ENCODE data around the gene DLG2. TPM values are rescaled to one million over a fixed set of nuclear protein-coding genes. Genes with fewer than 3 reads are reported as not detected.
A peak's percentile ranks its signal among the peaks of the same experiment; 100 is the strongest.

The DLG2 gene
- total RNA-seq, 2 donors from 2014 or later = 1.9 to 3.2 TPM

DNA sequence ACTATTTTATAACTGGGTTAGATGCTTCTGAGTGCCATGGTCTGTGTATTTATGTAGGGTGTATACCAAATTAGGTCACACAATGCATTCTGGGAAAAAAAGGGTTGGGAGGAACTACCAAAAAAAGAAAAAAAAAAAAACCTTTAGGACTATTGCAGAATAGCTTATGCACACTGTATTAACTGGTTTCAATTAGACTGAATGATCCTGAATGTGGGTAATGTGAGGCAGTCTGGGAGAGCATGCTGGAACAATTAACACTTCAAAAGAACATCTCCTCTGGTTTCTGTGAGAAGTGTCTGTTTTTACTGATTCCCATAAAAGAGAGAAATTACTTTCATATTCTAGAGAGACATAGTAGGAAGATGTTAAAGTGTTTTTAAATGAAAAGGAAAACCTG is 521.3 kb downstream of the DLG2 start:
- no peak for DNase-seq
- intact Hi-C loops (cut with DNase I, micrococcal nuclease) = no loop called here
- no peak for ATAC-seq

DNA sequence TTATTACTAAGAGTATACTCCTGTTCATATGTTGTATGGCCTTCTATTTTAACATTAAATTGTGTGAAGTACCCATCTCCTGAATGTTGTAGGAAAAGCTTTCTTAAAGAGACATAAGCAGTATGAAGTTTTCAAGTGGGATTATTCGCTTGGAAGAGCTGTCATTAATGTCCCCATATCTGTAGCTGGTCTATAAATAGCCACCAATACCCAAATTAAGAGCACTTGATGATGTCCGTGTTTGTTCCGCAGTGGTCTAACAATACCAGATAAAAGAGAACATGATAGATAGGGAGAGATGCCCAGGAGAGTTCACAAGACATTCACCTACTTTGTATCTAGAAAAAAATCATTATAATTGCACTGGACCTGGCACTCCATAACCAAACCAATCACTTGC is 527.6 kb downstream of the DLG2 start:
- intact Hi-C loops (cut with DNase I, micrococcal nuclease) = no loop called here
- no peak for DNase-seq
- no peak for ATAC-seq

DNA sequence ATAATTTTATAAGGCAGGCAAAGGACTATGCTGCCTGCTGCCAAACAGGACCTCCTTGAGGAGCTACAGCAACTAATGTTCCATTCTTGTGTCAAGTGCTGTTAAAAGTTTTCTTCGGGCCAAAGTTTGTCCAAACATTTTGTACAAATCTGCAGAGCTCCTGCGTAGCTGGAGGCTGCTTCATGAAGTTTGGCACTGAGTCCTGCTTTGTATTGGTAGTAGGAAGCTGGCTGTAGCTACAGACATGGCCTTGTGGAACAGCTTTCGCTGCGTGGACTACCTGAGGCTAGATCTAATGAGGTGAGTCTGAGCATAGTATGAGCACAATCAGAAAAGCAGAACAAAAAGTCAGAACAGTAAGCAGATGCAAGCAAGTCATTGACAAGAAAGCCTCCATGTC is 528.1 kb downstream of the DLG2 start:
- intact Hi-C loops (cut with DNase I, micrococcal nuclease) = no loop called here
- DNase-seq (no peak), ATAC-seq (no peak)

DNA sequence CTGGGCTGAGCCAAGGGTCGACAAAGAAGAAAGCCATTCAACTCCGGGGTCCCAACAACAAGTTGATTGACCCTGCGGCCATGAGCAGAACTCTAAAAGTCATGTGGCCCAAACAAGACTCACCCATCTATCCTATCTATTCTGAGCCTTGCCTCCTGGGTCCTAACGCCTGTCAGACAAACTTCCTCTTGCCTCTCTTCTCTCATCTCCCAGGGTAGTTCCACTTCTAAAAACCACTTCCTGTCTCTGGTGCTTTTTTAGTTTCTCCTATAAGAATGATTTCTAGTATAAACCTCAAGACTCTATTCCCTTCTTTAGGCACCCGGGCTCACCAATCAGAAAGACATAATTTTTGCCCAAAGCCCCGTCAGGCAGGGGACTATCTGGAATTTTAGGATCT is 530.2 kb downstream of the DLG2 start:
- intact Hi-C loops (cut with DNase I, micrococcal nuclease) = no loop called here
- DNase-seq (no peak), ATAC-seq (no peak)

DNA sequence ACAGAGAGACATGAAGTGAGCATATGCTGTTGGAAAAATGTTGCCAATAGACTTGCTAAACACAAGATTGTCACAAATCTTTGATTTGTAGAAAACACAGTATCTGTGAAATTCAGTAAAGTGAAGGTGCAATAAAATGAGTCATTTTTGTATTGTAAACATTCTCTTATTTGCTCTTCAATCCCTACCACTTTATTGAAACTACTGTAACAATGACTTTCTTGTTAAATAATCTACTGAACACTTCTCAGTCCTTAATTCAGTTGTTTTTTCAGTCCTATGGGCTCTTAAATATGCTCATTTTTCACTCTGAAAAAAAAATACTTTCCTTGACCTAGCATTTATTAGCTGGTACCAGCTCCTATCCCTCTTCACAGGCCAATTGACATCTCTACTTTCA is 531.9 kb downstream of the DLG2 start:
- intact Hi-C loops (cut with DNase I, micrococcal nuclease) = no loop called here
- DNase-seq (no peak), ATAC-seq (peak; percentile 40)

DNA sequence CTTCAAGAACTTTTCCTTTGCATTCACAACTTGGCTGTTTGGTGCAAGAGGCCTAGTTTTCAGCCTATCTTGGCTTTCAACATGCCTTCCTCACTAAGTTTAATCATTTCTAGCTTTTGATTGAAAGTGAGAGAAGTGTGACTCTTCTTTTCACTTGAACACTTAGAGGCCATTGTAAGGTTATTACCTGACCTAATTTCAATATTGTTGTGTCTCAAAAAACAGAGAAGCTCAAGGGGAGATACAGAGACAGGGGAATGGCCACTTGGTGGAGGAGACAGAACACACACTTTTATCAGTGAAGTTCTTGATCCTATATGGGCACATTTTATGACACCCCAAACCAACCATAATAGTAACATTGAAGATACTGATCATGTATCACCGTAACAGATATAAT is 532.3 kb downstream of the DLG2 start:
- ATAC-seq (no peak), DNase-seq (no peak)
- intact Hi-C loops (cut with DNase I, micrococcal nuclease) = no loop called here

DNA sequence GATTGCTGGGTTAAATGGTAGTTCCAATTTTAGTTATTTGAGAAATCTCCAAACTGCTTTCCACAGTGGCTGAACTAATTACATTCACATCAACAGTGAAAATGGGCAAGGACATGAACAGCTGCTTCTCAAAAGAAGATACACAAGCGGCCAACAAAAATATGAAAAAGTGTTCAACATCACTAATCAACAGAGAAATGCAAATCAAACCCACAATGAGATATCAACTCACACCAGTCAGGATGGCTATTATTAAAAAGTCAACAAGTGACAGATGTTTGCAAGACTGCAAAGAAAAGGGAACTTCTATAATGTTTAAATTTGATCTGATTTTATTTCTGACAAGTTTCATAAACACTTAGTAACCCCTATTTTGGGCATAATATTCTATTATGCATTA is 537.5 kb downstream of the DLG2 start:
- intact Hi-C loops (cut with DNase I, micrococcal nuclease) = no loop called here
- DNase-seq (no peak), ATAC-seq (no peak)

DNA sequence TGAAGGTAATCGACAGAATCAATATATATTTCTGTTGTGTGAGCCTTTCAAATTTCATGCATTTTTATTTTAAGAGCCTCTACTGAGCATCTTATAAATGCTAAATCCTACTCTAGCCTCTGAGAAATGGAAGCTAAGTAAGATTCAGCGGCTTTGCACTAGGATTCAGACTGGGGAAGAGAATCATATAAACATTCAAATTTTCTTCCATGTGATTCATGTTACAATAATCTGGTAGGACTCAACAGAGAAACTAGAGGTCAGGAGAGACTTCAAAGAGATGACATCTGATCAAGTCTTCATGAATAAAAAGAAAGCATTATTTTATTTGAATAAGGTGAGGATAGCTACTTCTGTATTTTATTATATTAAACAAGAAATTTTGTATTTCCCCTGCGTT is 538.9 kb downstream of the DLG2 start:
- intact Hi-C loops (cut with DNase I, micrococcal nuclease) = no loop called here
- ATAC-seq (no peak), DNase-seq (no peak)

DNA sequence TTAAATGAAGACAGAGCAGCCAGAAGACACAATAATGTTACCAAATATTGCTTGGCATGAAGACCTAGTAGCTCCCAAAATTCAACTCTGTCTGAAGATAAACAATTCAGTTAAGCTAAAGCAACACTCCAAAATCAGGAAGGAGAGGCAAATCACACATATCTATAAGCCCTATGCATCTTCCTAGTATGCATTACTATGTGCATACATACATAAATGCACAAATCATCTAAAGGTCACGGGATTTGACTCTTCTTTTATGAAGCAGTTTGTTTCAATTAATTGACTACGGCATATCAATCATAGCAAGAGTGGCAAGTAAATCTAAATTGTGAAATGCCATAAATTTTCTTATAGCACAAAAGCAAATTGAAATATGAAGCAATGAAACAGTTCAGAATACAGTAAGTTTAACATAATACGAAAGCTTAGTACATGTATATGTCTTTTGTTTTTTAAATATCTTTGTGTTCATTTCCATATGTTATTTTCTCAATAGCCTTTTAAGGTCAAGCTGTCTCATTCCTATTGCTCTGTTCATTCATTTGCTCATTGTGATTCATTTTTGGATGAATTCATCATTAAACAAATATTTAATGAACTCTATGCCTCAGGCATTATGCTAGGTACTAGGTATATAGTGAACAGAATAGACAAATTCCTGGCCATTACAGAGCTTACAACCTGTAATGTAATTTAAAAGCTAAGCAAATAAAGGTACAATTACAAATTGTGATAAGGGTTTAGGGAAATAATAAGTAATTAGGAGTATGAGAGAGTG is 540.5 kb downstream of the DLG2 start:
- ATAC-seq = no peak
- intact Hi-C loops (cut with DNase I, micrococcal nuclease) = no loop called here
- DNase-seq = no peak

DNA sequence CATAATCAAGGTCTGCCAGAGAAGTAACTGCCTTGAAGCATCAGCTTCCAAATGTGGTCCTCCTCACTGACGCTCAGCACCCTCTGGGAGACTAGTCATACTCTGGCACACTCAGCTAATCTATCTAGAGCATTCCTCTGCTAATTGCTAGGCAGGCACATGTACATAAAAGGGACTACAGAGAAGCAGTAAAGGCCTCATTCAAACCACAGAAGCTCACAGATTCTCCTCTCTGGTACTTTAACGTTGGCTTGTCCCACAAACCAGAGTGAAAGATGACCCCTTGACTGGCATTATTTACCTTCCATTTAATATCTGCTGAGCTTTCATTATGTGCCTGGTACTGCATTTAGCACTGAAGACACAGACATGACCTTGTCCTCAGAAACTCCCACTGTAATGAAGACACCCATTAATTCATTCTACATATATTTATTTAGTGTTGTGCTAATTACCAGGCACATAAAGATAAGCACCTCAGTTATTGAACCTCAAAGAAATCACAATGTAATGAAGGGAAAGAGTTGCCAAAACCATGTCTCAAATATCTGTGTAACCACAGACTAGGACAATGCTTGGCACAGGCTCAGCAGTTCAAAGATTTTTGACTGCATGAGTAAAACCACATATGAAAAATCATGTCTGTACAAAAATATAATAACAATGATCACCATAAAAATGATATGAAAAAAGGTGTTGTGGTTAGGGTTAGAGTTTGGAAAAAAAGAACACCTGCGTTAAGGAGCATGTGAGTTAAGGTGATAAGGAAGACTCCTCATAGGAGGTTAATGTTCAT is 550.4 kb downstream of the DLG2 start:
- DNase-seq (no peak), ATAC-seq (no peak)
- intact Hi-C loops (cut with DNase I, micrococcal nuclease) = no loop called here

DNA sequence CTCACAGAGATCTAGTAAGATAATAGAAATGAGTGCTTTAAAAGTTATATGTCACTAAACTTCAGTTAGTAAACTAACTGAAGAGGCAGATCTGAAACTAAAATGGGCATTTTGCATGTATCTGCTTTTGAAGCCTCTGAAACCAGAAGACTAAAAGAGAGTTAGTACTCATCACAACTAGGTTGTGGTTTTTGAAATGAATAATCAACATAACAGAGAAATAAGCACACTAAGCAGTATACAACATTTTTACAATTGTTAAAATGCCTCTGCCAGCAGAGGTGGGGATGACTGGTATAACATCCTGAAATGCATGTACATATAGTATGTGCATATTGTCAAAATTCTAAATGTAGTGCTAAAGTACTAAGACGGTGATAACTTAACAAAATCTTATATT is 564.5 kb downstream of the DLG2 start:
- DNase-seq (no peak), ATAC-seq (no peak)
- intact Hi-C loops (cut with DNase I, micrococcal nuclease) = no loop called here

DNA sequence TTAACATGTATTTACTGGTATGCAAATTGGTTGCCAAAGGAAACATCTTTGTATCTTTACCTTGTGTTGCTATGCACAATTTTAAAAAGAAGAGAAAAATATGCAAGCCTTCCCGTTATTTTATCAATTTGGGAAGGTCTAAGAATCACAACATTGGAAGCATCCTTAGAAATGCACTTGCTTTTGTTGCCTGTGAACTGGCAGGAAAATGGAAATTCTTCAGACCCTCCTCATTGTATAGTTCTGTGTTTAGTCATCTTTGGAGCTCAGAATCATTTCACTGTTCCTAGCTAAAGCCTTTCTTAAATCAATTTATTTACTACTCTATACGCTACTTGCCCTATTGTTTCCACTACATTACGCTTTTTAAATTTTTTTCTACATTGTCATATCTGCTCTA is 574.5 kb downstream of the DLG2 start:
- ATAC-seq (no peak), DNase-seq (no peak)
- intact Hi-C loops (cut with DNase I, micrococcal nuclease) = no loop called here

DNA sequence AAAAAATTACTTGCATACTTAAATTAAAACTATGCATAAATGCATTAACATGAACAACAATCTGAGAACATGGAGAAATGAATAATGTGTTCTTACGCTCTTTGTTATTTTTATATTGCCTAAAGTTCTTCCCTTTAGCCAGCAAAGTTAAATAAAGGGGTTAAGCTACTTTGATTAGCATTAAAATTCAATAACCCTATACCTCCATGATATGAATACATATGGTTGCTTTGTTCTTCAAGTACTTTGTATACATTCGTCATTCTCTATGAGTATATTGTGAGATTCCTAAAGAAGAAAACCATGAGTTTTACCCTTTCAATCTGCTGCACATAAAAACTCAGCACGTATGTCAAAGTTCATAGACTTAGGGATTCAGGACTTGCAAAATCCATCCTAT is 578.3 kb downstream of the DLG2 start:
- DNase-seq (no peak), ATAC-seq (no peak)
- intact Hi-C loops (cut with DNase I, micrococcal nuclease) = no loop called here

DNA sequence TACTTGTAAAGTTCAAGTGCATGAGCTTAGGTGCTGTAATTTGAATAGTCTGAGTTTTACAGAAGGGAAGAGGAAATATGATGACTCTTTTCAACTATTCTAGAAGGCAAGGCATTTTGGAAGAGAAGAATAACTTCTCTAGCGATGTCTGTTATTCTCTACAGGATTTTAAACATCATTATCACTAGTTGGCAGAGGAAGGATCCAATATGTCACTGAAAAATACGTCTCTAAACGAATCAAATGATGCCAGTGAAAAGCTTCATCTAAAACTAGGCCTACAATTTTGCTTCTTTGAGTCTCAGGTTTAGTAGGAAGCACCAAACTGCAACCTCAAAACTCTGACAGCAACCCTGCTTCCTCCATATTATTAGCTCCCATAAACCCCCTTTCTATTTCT is 581.4 kb downstream of the DLG2 start:
- no peak for DNase-seq

DNA sequence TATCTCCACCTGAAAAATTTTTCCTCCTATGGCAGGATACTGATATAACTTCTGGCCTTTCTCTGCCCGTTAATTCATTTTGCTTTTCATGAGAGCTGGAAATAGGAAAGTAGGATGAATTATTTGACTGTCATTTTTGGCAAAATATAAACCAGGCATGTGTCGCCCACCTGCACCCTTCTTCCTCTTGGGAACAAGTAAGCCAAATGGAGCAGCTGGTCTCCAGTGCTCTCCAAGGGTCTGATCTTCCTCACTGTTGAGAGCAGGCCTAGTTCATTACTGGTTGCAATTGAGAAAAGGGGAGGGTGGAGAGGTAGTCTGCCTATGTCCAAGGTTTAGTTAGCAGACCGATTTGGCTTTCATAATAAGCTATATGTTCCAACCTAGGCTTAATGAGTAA is 582.2 kb downstream of the DLG2 start:
- DNase-seq (no peak), ATAC-seq (no peak)
- intact Hi-C loops (cut with DNase I, micrococcal nuclease) = no loop called here

More for the DNA sequence above, 581.4 kb downstream of the DLG2 start:
- no peak for ATAC-seq
- intact Hi-C loops (cut with DNase I, micrococcal nuclease) = no loop called here

DNA sequence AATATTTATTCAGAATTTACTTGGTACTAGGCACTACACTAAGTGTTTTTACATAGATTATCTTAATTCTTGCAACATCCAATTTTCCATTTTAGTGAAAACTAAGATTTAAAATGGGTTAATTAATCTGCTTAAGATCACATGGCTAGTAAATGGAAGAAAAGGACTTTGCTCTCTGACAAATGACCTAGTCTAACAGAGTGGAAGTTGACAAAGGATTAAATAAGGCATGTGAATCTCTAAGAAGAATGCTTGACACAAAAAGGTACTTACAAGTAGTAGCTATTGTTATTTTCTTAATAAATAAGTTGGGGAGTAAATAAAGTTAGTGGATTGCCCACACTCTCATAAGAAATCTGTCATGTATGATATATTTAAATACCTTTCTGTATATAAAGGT is 584.8 kb downstream of the DLG2 start:
- ATAC-seq (peak; percentile 55), DNase-seq (no peak)
- intact Hi-C loops (cut with DNase I, micrococcal nuclease) = no loop called here

DNA sequence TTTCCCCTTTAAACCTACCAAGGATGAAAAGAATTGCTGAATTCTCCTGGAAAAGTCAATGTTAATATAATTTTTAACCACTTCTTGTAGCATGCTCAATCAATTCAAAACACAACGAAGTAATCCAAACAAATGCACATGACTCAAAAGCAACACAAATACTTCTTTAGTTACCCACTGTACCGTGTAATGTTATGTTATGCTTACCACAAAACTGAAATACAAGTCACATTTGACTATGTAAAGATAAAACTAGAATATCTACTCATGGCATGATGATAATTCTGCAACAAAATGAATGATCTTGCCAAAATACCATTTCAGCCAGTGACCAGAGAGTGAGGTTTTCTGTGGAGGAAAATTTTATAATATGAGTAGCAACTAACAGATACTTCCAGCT is 587.0 kb downstream of the DLG2 start:
- DNase-seq (no peak), ATAC-seq (no peak)
- intact Hi-C loops (cut with DNase I, micrococcal nuclease) = no loop called here

DNA sequence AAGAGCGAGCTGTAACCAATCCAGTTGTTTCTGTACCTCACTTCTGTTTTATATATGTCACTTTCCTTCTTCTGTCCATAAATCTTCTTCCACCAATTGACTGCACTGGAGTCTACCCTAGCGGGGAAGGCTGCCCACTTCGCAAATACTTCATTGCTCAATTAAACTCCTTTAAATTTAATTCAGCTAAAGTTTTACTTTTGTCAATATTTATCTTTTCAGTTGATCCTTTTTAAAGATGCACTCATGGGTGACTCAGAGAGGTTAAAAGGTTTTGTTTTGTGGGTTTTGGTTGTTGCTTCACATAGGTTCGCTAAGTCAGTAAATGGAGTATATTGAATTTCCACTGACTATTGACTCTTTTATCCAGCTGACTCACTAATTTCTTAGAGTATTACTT is 597.2 kb downstream of the DLG2 start:
- intact Hi-C loops (cut with DNase I, micrococcal nuclease) = no loop called here
- DNase-seq (no peak), ATAC-seq (no peak)

DNA sequence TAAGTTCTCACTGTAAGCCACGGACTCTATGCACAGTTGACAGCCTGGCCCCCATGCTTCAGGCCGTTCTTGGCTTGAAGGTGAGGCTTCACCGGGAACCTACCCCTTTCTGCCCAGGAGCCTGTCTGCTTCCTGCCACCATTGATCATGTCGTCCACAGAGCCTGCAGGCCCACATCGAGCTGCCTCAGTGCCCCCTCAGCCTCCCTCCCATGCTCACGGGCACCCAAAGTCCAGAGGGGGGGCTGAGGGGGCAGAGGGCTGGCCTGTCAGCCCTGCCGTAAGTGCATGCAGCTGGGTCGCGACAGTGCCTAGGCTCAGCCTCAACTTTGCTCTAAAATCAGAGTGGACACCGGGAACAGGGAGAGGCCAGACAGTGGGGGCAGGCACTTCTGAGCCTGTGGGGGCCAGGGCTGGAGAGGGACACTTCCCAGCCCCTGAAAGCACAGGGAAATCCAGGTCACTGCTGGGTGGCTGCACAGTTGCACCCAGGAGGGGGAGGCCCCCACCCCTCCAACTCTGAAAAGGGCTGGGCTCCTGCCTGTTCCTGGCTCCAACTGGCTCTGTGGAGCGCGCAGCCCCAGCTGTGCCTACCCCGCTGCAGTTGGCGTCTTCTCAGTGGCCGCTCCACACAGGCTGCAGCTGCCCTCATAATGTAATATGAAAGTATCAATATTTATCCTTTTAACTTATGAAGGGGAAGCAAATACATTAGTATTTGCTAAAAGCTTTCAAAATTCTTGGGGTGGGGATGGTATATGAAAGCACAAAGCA is 598.6 kb downstream of the DLG2 start:
- DNase-seq = no peak
- ATAC-seq = no peak
- intact Hi-C loops (cut with DNase I, micrococcal nuclease) = no loop called here

DNA sequence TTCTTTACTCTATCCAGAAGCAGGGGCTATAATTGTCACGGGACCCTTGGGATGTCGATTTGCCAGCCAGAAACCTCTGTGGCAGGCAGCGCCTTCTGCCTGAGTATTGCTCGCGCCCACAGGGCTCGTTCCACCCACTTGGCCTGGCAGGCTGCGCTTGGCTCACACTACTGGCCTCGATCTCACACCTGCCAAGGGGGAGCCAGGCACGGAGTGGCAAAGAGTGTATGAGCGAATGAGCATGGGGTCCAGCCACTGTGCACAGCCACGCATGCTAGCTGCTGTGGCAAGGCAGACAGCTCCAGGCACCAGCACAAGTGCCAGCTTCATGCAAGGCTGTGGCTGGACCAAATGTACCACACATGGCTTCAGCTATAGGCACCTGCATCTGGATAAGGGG is 599.8 kb downstream of the DLG2 start:
- intact Hi-C loops (cut with DNase I, micrococcal nuclease) = no loop called here
- ATAC-seq (no peak), DNase-seq (no peak)
